ENCODE data around the gene MAP3K3. TPM values are rescaled to one million over a fixed set of nuclear protein-coding genes. Genes with fewer than 3 reads are reported as not detected.

Gene MAP3K3
- total and polyA plus RNA-seq, 10 of the 15 experiments (the other 5 are each of a cell fraction or from before 2014, with no cell fraction given), result 1.6 to 24.1 (median 15.0) TPM

DNA sequence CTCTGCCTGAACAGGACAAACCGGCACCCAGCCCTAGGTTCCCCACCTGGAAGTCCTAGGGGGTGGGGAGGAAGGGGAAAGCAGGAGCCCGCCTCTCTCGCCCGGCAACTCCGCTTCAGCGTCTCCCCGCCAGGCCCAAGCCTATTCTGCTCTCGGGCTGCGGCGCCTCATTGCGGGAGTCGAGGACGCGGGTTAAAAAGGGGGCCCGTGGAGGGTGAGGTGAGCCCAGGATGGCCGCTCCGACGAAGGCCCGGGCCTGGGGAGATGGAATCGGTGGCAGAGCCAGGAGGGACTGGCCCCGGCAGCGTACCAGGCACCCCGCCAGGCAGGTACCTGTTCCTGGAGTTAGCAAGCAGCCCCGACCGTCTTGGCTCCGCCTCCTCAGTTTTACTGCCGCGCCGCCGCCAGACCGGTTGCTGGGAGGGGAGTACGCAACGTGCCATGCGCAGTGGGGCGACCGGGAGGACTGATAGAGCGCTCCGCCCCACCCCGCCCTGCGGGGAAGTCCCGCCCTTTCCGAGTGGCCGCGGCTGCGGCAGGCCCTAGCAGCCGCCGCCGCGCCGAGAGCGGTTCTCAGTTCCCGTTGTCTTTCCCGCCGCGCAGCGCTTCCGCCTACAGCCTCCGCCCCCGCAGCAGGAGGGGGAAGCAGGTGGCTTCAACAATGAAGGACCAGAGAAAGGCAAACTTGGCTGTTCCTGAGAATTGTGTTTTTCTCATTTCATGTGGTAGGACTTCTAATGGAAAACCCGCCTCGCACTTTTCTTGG is 119.4 kb downstream of the MAP3K3 start, which contains the start of gene STRADA (continued):
- no peak for TF ChIP-seq RBBP5 (conservative IDR thresholded peaks at IDR 0.05)

Small RNA genes within 50 kb of the gene (small RNA-seq; reads per million reads assigned to genes)
- not detected for gene RNU6-288P

Other genes with a start within 250 kb of the MAP3K3 start
Only the 7 nearest of the 12 such genes appear.
- gene ACE, start 145.4 kb upstream of the MAP3K3 start, total RNA-seq (2014; rRNA removed), result not detected in 2 replicates
- gene ACE, start 145.4 kb upstream of the MAP3K3 start, total RNA-seq (2014; rRNA removed; fragmentation: Illumina TruSeq; extraction: Trizol), result not detected in 2 replicates
- 0.08 and 0.46 TPM in 2 replicates for gene ACE, start 145.4 kb upstream of the MAP3K3 start, total RNA-seq (2021)
- gene ACE, start 145.4 kb upstream of the MAP3K3 start, polyA plus RNA-seq (2011; rRNA removed), result not detected in 2 replicates
- not detected in 2 replicates for gene ACE, start 145.4 kb upstream of the MAP3K3 start, polyA plus RNA-seq (2014; fragmentation: Illumina TruSeq; extraction: Trizol)
- not detected for gene ACE, start 145.4 kb upstream of the MAP3K3 start, polyA plus RNA-seq (2014; fragmentation: Nextera tagmentation; extraction: Ambion mirVana)
- 0.03 TPM in 1 of 2 replicates, not detected in the other for gene ACE, start 145.4 kb upstream of the MAP3K3 start, polyA plus RNA-seq (2014; rRNA removed)
- gene ACE, start 145.4 kb upstream of the MAP3K3 start, polyA plus RNA-seq (2016; fragmentation: Nextera tagmentation; extraction: Ambion mirVana), result not detected
- gene KCNH6, start 99.1 kb upstream of the MAP3K3 start, total RNA-seq (2014; rRNA removed), result not detected in 2 replicates
- gene KCNH6, start 99.1 kb upstream of the MAP3K3 start, total RNA-seq (2014; rRNA removed; fragmentation: Illumina TruSeq; extraction: Trizol), result not detected in 2 replicates
- not detected in 2 replicates for gene KCNH6, start 99.1 kb upstream of the MAP3K3 start, total RNA-seq (2021)
- not detected in 2 replicates for gene KCNH6, start 99.1 kb upstream of the MAP3K3 start, polyA plus RNA-seq (2011; rRNA removed)
- not detected in 2 replicates for gene KCNH6, start 99.1 kb upstream of the MAP3K3 start, polyA plus RNA-seq (2014; fragmentation: Illumina TruSeq; extraction: Trizol)
- not detected for gene KCNH6, start 99.1 kb upstream of the MAP3K3 start, polyA plus RNA-seq (2014; fragmentation: Nextera tagmentation; extraction: Ambion mirVana)
- not detected in 2 replicates for gene KCNH6, start 99.1 kb upstream of the MAP3K3 start, polyA plus RNA-seq (2014; rRNA removed)
- not detected for gene KCNH6, start 99.1 kb upstream of the MAP3K3 start, polyA plus RNA-seq (2016; fragmentation: Nextera tagmentation; extraction: Ambion mirVana)
- 36.6 and 37.0 TPM in 2 replicates for gene DCAF7, start 71.9 kb upstream of the MAP3K3 start, total RNA-seq (2014; rRNA removed)
- gene DCAF7, start 71.9 kb upstream of the MAP3K3 start, total RNA-seq (2014; rRNA removed; fragmentation: Illumina TruSeq; extraction: Trizol), result 29.1 and 29.3 TPM in 2 replicates
- 99.8 and 103 TPM in 2 replicates for gene DCAF7, start 71.9 kb upstream of the MAP3K3 start, total RNA-seq (2021)
- 45.5 and 60.7 TPM in 2 replicates for gene DCAF7, start 71.9 kb upstream of the MAP3K3 start, polyA plus RNA-seq (2011; rRNA removed)
- gene DCAF7, start 71.9 kb upstream of the MAP3K3 start, polyA plus RNA-seq (2014; fragmentation: Illumina TruSeq; extraction: Trizol), result 65.4 and 67.5 TPM in 2 replicates
- gene DCAF7, start 71.9 kb upstream of the MAP3K3 start, polyA plus RNA-seq (2014; fragmentation: Nextera tagmentation; extraction: Ambion mirVana), result 10 to 100 TPM; 27.0 to 27.4 TPM
- 48.3 and 52.4 TPM in 2 replicates for gene DCAF7, start 71.9 kb upstream of the MAP3K3 start, polyA plus RNA-seq (2014; rRNA removed)
- gene DCAF7, start 71.9 kb upstream of the MAP3K3 start, polyA plus RNA-seq (2016; fragmentation: Nextera tagmentation; extraction: Ambion mirVana), result 10 to 100 TPM; 76.5 to 85.0 TPM
- 11.8 and 14.3 TPM in 2 replicates for gene TACO1, start 21.5 kb upstream of the MAP3K3 start, total RNA-seq (2014; rRNA removed)
- gene TACO1, start 21.5 kb upstream of the MAP3K3 start, total RNA-seq (2014; rRNA removed; fragmentation: Illumina TruSeq; extraction: Trizol), result 18.7 and 19.9 TPM in 2 replicates
- 31.0 and 31.1 TPM in 2 replicates for gene TACO1, start 21.5 kb upstream of the MAP3K3 start, total RNA-seq (2021)
- 24.9 and 26.7 TPM in 2 replicates for gene TACO1, start 21.5 kb upstream of the MAP3K3 start, polyA plus RNA-seq (2011; rRNA removed)
- gene TACO1, start 21.5 kb upstream of the MAP3K3 start, polyA plus RNA-seq (2014; fragmentation: Illumina TruSeq; extraction: Trizol), result 27.1 and 27.3 TPM in 2 replicates
- gene TACO1, start 21.5 kb upstream of the MAP3K3 start, polyA plus RNA-seq (2014; fragmentation: Nextera tagmentation; extraction: Ambion mirVana), result 10 to 100 TPM in 1 of 2 experiments, 1 to 10 TPM in 1; 8.5 to 16.1 TPM
- 30.8 and 32.7 TPM in 2 replicates for gene TACO1, start 21.5 kb upstream of the MAP3K3 start, polyA plus RNA-seq (2014; rRNA removed)
- 10 to 100 TPM; 33.7 to 38.6 TPM for gene TACO1, start 21.5 kb upstream of the MAP3K3 start, polyA plus RNA-seq (2016; fragmentation: Nextera tagmentation; extraction: Ambion mirVana)
- 247 and 261 TPM in 2 replicates for gene LIMD2, start 77.7 kb downstream of the MAP3K3 start, total RNA-seq (2014; rRNA removed)
- gene LIMD2, start 77.7 kb downstream of the MAP3K3 start, total RNA-seq (2014; rRNA removed; fragmentation: Illumina TruSeq; extraction: Trizol), result 75.5 and 81.3 TPM in 2 replicates
- 251 and 259 TPM in 2 replicates for gene LIMD2, start 77.7 kb downstream of the MAP3K3 start, total RNA-seq (2021)
- gene LIMD2, start 77.7 kb downstream of the MAP3K3 start, polyA plus RNA-seq (2011; rRNA removed), result 40.7 and 103 TPM in 2 replicates
- 5.9 and 58.2 TPM in 2 replicates for gene LIMD2, start 77.7 kb downstream of the MAP3K3 start, polyA plus RNA-seq (2014; fragmentation: Illumina TruSeq; extraction: Trizol)
- gene LIMD2, start 77.7 kb downstream of the MAP3K3 start, polyA plus RNA-seq (2014; fragmentation: Nextera tagmentation; extraction: Ambion mirVana), result 1 to 10 TPM; 1.1 to 5.0 TPM
- gene LIMD2, start 77.7 kb downstream of the MAP3K3 start, polyA plus RNA-seq (2014; rRNA removed), result 290 and 364 TPM in 2 replicates
- 100 to 1,000 TPM; 307 to 339 TPM for gene LIMD2, start 77.7 kb downstream of the MAP3K3 start, polyA plus RNA-seq (2016; fragmentation: Nextera tagmentation; extraction: Ambion mirVana)
- 28.6 and 33.2 TPM in 2 replicates for gene STRADA, start 119.4 kb downstream of the MAP3K3 start, total RNA-seq (2014; rRNA removed)
- 30.8 and 32.8 TPM in 2 replicates for gene STRADA, start 119.4 kb downstream of the MAP3K3 start, total RNA-seq (2014; rRNA removed; fragmentation: Illumina TruSeq; extraction: Trizol)
- 40.0 and 45.3 TPM in 2 replicates for gene STRADA, start 119.4 kb downstream of the MAP3K3 start, total RNA-seq (2021)
- 43.0 and 50.5 TPM in 2 replicates for gene STRADA, start 119.4 kb downstream of the MAP3K3 start, polyA plus RNA-seq (2011; rRNA removed)
- gene STRADA, start 119.4 kb downstream of the MAP3K3 start, polyA plus RNA-seq (2014; fragmentation: Illumina TruSeq; extraction: Trizol), result 49.5 and 51.2 TPM in 2 replicates
- gene STRADA, start 119.4 kb downstream of the MAP3K3 start, polyA plus RNA-seq (2014; fragmentation: Nextera tagmentation; extraction: Ambion mirVana), result 10 to 100 TPM; 13.3 to 15.6 TPM
- 39.7 and 42.7 TPM in 2 replicates for gene STRADA, start 119.4 kb downstream of the MAP3K3 start, polyA plus RNA-seq (2014; rRNA removed)
- gene STRADA, start 119.4 kb downstream of the MAP3K3 start, polyA plus RNA-seq (2016; fragmentation: Nextera tagmentation; extraction: Ambion mirVana), result 10 to 100 TPM; 50.0 to 54.1 TPM
- gene CCDC47, start 151.2 kb downstream of the MAP3K3 start, total RNA-seq (2014; rRNA removed), result 41.3 and 44.3 TPM in 2 replicates
- 70.5 and 79.2 TPM in 2 replicates for gene CCDC47, start 151.2 kb downstream of the MAP3K3 start, total RNA-seq (2014; rRNA removed; fragmentation: Illumina TruSeq; extraction: Trizol)
- 59.2 and 63.9 TPM in 2 replicates for gene CCDC47, start 151.2 kb downstream of the MAP3K3 start, total RNA-seq (2021)
- gene CCDC47, start 151.2 kb downstream of the MAP3K3 start, polyA plus RNA-seq (2011; rRNA removed), result 67.9 and 92.7 TPM in 2 replicates
- 81.4 and 108 TPM in 2 replicates for gene CCDC47, start 151.2 kb downstream of the MAP3K3 start, polyA plus RNA-seq (2014; fragmentation: Illumina TruSeq; extraction: Trizol)
- 10 to 100 TPM; 13.6 to 17.4 TPM for gene CCDC47, start 151.2 kb downstream of the MAP3K3 start, polyA plus RNA-seq (2014; fragmentation: Nextera tagmentation; extraction: Ambion mirVana)
- 52.2 and 56.8 TPM in 2 replicates for gene CCDC47, start 151.2 kb downstream of the MAP3K3 start, polyA plus RNA-seq (2014; rRNA removed)
- gene CCDC47, start 151.2 kb downstream of the MAP3K3 start, polyA plus RNA-seq (2016; fragmentation: Nextera tagmentation; extraction: Ambion mirVana), result 10 to 100 TPM; 55.8 to 61.0 TPM

Data from GM12878 (cell line).